HEK293 (cell line): ENCODE results near the gene PYCR2.
"Not testable (repeated sequence)": the region's sequence is repeated elsewhere in the genome, so short reads cannot be mapped to it uniquely, and the experiment has no call there.

ENCODE experiments used
- CTCF ChIA-PET: fragments of 350-600 bp; formaldehyde crosslinking; extraction: SDS; loops from one replicate; lab custom pipeline; 2021; ENCODE audit warnings: antibody characterized with exemption; lab: Yijun Ruan, JAX
- POLR2A ChIA-PET: fragments of 300-600 bp; formaldehyde crosslinking; extraction: SDS; loops from one replicate; lab custom pipeline; 2020; ENCODE audit warnings: antibody characterized with exemption, inconsistent platforms; lab: Yijun Ruan, JAX
- H3K27ac ChIP-seq: fragments of 200-500 bp; sonication (Bioruptor generic); 2 replicates; pipeline ENCODE4 v1.5.1; 2014; ENCODE audit warnings: low read depth, low read length, control low read depth, inconsistent platforms; ENCODE audit errors: extremely low read depth
- H3K36me3 ChIP-seq, 2 experiments: fragments of 200-500 bp in 1 of 2; sonication (Bioruptor generic) in 1 of 2; 1 replicate in 1 of 2; 2 replicates in 1 of 2; pipeline ENCODE4 v1.5.1; 2014 to 2017; ENCODE audit warnings: inconsistent platforms in 2 of 2, low read length in 2 of 2; ENCODE audit not compliant: control insufficient read depth in 2 of 2, insufficient read depth in 1 of 2
- H3K4me1 ChIP-seq: fragments of 200-500 bp; sonication (Bioruptor generic); 2 replicates; pipeline ENCODE4 v1.5.1; 2014; ENCODE audit warnings: mild to moderate bottlenecking, low read length, inconsistent platforms; ENCODE audit not compliant: control insufficient read depth, insufficient read depth
- H3K4me3 ChIP-seq: 2 replicates; pipeline ENCODE4 v1.5.1; 2011; ENCODE audit warnings: low read depth, mild to moderate bottlenecking, control low read depth, low read length, moderate library complexity
- H3K9me3 ChIP-seq: fragments of 200-500 bp; sonication (Bioruptor generic); 2 replicates; pipeline ENCODE4 v1.5.1; 2014; ENCODE audit warnings: low read depth, low read length, inconsistent platforms; ENCODE audit not compliant: control insufficient read depth, insufficient read depth
- EGR2 ChIP-seq: fragments of 450-650 bp; formaldehyde crosslinking; IDR thresholded peaks from 2 replicates; pipeline ENCODE4 v1.5.1; 2016; ENCODE audit warnings: low read depth, missing biosample characterization, missing genetic modification characterization
- PRDM1 ChIP-seq: fragments of 450-650 bp; formaldehyde crosslinking; IDR thresholded peaks from 2 replicates; pipeline ENCODE4; 2016; ENCODE audit warnings: missing biosample characterization, missing genetic modification characterization
- ZBTB7A ChIP-seq: fragments of 450-650 bp; formaldehyde crosslinking; IDR thresholded peaks from 2 replicates; pipeline ENCODE4 v1.5.1; 2016; ENCODE audit warnings: low read depth, missing biosample characterization, missing genetic modification characterization
- ZFHX2 ChIP-seq: fragments of 450-650 bp; formaldehyde crosslinking; conservative IDR thresholded peaks from 2 replicates; pipeline ENCODE4 v1.5.1; 2016; ENCODE audit warnings: missing biosample characterization, missing genetic modification characterization
- ZIC2 ChIP-seq: fragments of 450-650 bp; formaldehyde crosslinking; IDR thresholded peaks from 2 replicates; pipeline ENCODE4 v1.5.1; 2016; ENCODE audit warnings: missing biosample characterization, missing genetic modification characterization
- ZNF10 ChIP-seq: fragments of 450-650 bp; formaldehyde crosslinking; IDR thresholded peaks from 2 replicates; pipeline ENCODE4 v1.5.1; 2017; ENCODE audit warnings: missing biosample characterization, missing genetic modification characterization
- ZNF202 ChIP-seq: fragments of 450-650 bp; formaldehyde crosslinking; IDR thresholded peaks from 2 replicates; pipeline ENCODE4 v1.5.1; 2016; ENCODE audit warnings: missing biosample characterization, missing genetic modification characterization, borderline replicate concordance
- ZNF335 ChIP-seq: fragments of 450-650 bp; formaldehyde crosslinking; conservative IDR thresholded peaks from 2 replicates; pipeline ENCODE4 v1.5.1; 2016; ENCODE audit warnings: missing biosample characterization, missing genetic modification characterization
- ZNF341 ChIP-seq: fragments of 450-650 bp; formaldehyde crosslinking; IDR thresholded peaks from 2 replicates; pipeline ENCODE4; 2016; ENCODE audit warnings: low read depth, missing biosample characterization, missing genetic modification characterization
- ZNF433 ChIP-seq: fragments of 450-650 bp; formaldehyde crosslinking; IDR thresholded peaks from 2 replicates; pipeline ENCODE4 v1.5.1; 2016; ENCODE audit warnings: missing biosample characterization, missing genetic modification characterization, low read depth
- ZNF596 ChIP-seq: fragments of 450-650 bp; IDR thresholded peaks from 2 replicates; pipeline ENCODE4 v1.5.0; 2018; ENCODE audit warnings: missing biosample characterization, mild to moderate bottlenecking, missing genetic modification characterization, moderate library complexity
- ZNF610 ChIP-seq: fragments of 450-650 bp; formaldehyde crosslinking; IDR thresholded peaks from 2 replicates; pipeline ENCODE4 v1.5.1; 2016; ENCODE audit warnings: missing biosample characterization, missing genetic modification characterization, borderline replicate concordance
- ZNF830 ChIP-seq: fragments of 450-650 bp; IDR thresholded peaks from 2 replicates; pipeline ENCODE4 v1.5.0; 2018; ENCODE audit warnings: missing biosample characterization, missing genetic modification characterization, low read depth, mild to moderate bottlenecking, moderate library complexity
- TF ChIP-seq, protein P1 (sequence below): fragments of 450-650 bp; formaldehyde crosslinking; IDR thresholded peaks from 2 replicates; pipeline ENCODE4 v1.5.1; 2016; ENCODE audit warnings: missing biosample characterization, missing genetic modification characterization
- TF ChIP-seq, protein P2 (sequence below): fragments of 450-650 bp; formaldehyde crosslinking; IDR thresholded peaks from 2 replicates; pipeline ENCODE4 v1.5.1; 2016; ENCODE audit warnings: missing biosample characterization, missing genetic modification characterization
- TF ChIP-seq, protein P3 (sequence below): fragments of 450-650 bp; formaldehyde crosslinking; IDR thresholded peaks from 2 replicates; pipeline ENCODE4 v1.5.1; 2016; ENCODE audit warnings: missing biosample characterization, missing genetic modification characterization, borderline replicate concordance
- TF ChIP-seq, protein P4 (sequence below): fragments of 450-650 bp; formaldehyde crosslinking; IDR thresholded peaks from 2 replicates; pipeline ENCODE4 v1.5.1; 2017; ENCODE audit warnings: missing biosample characterization, missing genetic modification characterization
- TF ChIP-seq, protein P5 (sequence below): fragments of 450-650 bp; formaldehyde crosslinking; IDR thresholded peaks from 2 replicates; pipeline ENCODE4 v1.5.1; 2016; ENCODE audit warnings: missing biosample characterization, missing genetic modification characterization

The PYCR2 gene

DNA sequence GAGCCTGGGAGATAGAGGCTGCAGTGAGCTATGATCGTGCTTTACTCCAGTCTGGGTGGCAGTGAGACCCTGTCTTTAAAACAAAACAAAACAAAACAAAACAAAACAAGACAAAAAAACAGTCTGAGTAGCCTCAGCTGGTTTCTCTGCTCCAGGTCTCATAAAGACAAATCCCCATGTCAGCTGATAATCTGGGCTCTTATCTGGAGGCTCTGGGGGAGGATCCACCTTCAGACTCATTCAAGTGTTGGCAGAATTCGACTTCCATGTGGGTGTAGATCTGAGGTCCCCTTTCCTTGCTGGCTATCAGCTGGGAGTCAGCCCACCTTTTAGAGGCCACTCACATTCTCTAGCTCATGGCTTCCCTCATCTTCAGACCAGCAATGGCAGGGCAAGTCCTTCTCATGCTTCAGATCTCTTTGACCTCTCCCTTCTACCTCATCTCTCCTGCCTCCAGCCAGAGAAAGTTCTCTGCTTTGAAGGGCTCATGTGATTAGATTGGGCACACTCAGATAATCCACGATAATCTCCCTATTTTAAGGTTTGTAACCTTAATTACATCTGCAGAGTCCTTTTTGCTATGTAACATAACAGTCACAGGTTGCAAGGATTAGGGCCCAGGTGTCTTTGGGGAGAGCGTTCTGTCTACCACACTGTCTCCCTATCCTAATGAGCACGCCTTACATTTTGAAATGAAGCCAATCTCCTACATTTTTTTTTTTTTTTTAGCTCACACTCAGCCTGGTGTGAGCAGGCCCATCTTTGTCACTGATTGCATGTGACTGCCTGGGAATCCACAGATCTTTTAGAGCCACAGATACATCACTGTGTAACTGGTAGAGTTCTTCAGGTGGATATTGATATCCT lies 7.5 kb upstream of the PYCR2 start:
- Histone ChIP-seq H3K36me3 (no peaks in the 10 kb centered on the region), H3K4me3 (no peak overlapping the region), H3K4me1 (no peaks in the 10 kb centered on the region), H3K27ac (no peak overlapping the region), H3K9me3 (no peaks in the 10 kb centered on the region)
- POLR2A ChIA-PET, result interaction anchor here (0.5 to 6.0 kb wide), 3 partner anchors 8 to 32 kb away, joined by 3 to 32 read pairs (median 4); partner anchors contain the start of gene PYCR2
- TF ChIP-seq ZFHX2 (peak; percentile 98), EGR2 (tag by site-specific recombination) (peak; percentile 98), ZNF10 (tag by site-specific recombination) (no peak), ZNF610 (tag by site-specific recombination) (no peak), ZNF335 (tag by site-specific recombination) (0 out of 2 replicates have a peak, but pooled peaks have one; percentile 21), ZIC2 (no peak), ZNF433 (tag by site-specific recombination) (no peak)
- TF ChIP-seq, protein P1, sequence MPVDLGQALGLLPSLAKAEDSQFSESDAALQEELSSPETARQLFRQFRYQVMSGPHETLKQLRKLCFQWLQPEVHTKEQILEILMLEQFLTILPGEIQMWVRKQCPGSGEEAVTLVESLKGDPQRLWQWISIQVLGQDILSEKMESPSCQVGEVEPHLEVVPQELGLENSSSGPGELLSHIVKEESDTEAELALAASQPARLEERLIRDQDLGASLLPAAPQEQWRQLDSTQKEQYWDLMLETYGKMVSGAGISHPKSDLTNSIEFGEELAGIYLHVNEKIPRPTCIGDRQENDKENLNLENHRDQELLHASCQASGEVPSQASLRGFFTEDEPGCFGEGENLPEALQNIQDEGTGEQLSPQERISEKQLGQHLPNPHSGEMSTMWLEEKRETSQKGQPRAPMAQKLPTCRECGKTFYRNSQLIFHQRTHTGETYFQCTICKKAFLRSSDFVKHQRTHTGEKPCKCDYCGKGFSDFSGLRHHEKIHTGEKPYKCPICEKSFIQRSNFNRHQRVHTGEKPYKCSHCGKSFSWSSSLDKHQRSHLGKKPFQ, result peak; percentile 60; the same call in 1 of the 2 replicates
- CTCF ChIA-PET, result interaction anchor here (0.9 to 2.1 kb wide), 5 partner anchors 29 to 457 kb away, joined by 3 to 11 read pairs (median 3); no protein-coding TSS in a partner anchor

DNA sequence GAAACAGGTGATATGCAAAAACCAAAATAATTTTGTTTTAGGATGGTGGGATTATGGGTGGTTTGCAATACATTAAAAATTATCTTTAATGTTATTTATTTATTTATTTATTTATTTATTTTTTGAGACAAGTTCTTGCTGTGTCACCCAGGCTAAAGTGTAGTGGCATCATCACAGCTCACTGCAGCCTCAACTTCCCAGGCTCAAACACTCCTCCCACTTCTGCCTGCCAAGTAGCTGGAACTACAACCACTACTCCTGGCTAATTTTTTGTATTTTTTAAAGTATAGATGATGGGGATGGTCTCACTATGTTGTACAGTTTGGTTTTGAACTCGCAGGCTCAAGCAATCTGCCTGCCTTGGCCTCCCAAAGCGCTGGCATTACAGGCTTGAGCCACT lies 6.5 kb upstream of the PYCR2 start:
- CTCF ChIA-PET, result interaction anchor here (0.7 to 2.1 kb wide), 3 partner anchors 8 to 456 kb away, joined by 3 to 11 read pairs (median 3); no protein-coding TSS in a partner anchor
- POLR2A ChIA-PET, result no interaction called here
- no peak overlapping the region for H3K4me3 ChIP-seq
- H3K27ac ChIP-seq, result no peak overlapping the region
- no peaks in the 10 kb centered on the region for H3K4me1 ChIP-seq
- no peak for TF ChIP-seq EGR2 (tag by site-specific recombination)
- TF ChIP-seq, protein P2, sequence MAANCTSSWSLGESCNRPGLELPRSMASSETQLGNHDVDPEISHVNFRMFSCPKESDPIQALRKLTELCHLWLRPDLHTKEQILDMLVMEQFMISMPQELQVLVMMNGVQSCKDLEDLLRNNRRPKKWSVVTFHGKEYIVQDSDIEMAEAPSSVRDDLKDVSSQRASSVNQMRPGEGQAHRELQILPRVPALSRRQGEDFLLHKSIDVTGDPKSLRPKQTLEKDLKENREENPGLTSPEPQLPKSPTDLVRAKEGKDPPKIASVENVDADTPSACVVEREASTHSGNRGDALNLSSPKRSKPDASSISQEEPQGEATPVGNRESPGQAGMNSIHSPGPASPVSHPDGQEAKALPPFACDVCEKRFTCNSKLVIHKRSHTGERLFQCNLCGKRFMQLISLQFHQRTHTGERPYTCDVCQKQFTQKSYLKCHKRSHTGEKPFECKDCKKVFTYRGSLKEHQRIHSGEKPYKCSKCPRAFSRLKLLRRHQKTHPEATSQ (tag by site-specific recombination), result no peak
- TF ChIP-seq, protein P3, sequence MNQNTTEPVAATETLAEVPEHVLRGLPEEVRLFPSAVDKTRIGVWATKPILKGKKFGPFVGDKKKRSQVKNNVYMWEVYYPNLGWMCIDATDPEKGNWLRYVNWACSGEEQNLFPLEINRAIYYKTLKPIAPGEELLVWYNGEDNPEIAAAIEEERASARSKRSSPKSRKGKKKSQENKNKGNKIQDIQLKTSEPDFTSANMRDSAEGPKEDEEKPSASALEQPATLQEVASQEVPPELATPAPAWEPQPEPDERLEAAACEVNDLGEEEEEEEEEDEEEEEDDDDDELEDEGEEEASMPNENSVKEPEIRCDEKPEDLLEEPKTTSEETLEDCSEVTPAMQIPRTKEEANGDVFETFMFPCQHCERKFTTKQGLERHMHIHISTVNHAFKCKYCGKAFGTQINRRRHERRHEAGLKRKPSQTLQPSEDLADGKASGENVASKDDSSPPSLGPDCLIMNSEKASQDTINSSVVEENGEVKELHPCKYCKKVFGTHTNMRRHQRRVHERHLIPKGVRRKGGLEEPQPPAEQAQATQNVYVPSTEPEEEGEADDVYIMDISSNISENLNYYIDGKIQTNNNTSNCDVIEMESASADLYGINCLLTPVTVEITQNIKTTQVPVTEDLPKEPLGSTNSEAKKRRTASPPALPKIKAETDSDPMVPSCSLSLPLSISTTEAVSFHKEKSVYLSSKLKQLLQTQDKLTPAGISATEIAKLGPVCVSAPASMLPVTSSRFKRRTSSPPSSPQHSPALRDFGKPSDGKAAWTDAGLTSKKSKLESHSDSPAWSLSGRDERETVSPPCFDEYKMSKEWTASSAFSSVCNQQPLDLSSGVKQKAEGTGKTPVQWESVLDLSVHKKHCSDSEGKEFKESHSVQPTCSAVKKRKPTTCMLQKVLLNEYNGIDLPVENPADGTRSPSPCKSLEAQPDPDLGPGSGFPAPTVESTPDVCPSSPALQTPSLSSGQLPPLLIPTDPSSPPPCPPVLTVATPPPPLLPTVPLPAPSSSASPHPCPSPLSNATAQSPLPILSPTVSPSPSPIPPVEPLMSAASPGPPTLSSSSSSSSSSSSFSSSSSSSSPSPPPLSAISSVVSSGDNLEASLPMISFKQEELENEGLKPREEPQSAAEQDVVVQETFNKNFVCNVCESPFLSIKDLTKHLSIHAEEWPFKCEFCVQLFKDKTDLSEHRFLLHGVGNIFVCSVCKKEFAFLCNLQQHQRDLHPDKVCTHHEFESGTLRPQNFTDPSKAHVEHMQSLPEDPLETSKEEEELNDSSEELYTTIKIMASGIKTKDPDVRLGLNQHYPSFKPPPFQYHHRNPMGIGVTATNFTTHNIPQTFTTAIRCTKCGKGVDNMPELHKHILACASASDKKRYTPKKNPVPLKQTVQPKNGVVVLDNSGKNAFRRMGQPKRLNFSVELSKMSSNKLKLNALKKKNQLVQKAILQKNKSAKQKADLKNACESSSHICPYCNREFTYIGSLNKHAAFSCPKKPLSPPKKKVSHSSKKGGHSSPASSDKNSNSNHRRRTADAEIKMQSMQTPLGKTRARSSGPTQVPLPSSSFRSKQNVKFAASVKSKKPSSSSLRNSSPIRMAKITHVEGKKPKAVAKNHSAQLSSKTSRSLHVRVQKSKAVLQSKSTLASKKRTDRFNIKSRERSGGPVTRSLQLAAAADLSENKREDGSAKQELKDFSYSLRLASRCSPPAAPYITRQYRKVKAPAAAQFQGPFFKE (tag by site-specific recombination), result no peak
- TF ChIP-seq ZNF596 (tag by site-specific recombination), result no peak
- TF ChIP-seq ZNF202, result no peak
- TF ChIP-seq, protein P4, sequence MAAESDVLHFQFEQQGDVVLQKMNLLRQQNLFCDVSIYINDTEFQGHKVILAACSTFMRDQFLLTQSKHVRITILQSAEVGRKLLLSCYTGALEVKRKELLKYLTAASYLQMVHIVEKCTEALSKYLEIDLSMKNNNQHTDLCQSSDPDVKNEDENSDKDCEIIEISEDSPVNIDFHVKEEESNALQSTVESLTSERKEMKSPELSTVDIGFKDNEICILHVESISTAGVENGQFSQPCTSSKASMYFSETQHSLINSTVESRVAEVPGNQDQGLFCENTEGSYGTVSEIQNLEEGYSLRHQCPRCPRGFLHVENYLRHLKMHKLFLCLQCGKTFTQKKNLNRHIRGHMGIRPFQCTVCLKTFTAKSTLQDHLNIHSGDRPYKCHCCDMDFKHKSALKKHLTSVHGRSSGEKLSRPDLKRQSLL, result no peak
- TF ChIP-seq PRDM1 (tag by site-specific recombination), result no peak
- TF ChIP-seq ZNF341 (tag by site-specific recombination), result no peak
- TF ChIP-seq ZBTB7A, result no peak
- TF ChIP-seq, protein P5, sequence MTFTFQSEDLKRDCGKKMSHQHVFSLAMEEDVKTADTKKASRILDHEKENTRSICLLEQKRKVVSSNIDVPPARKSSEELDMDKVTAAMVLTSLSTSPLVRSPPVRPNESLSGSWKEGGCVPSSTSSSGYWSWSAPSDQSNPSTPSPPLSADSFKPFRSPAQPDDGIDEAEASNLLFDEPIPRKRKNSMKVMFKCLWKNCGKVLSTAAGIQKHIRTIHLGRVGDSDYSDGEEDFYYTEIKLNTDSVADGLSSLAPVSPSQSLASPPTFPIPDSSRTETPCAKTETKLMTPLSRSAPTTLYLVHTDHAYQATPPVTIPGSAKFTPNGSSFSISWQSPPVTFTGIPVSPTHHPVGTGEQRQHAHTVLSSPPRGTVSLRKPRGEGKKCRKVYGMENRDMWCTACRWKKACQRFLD (tag by site-specific recombination), result no peak
- TF ChIP-seq ZNF830, result no peak
- no peaks in the 10 kb centered on the region for H3K9me3 ChIP-seq
- H3K36me3 ChIP-seq, result no peaks in the 10 kb centered on the region

DNA sequence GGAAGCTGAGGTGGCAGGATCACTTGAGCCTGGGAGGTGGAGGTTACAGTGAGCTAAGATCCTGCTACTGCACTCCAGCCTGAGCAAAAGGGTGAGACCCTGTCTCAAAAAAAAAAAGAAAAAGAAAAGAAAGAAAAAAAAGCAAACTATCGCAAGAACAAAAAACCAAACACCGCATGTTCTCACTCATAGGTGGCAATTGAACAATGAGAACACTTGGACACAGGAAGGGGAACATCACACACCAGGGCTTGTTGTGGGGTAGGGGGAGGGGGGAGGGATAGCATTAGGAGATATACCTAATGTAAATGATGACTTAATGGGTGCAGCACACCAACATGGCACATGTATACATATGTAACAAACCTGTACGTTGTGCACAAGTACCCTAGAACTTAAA lies 5.4 kb upstream of the PYCR2 start:
- POLR2A ChIA-PET, H3K4me3 ChIP-seq, H3K36me3 ChIP-seq, H3K4me1 ChIP-seq, H3K27ac ChIP-seq, H3K9me3 ChIP-seq: not testable (repeated sequence)
- CTCF ChIA-PET, result interaction anchor here (0.6 to 0.7 kb wide), 4 partner anchors 51 to 436 kb away, joined by 3 to 4 read pairs (median 3); no protein-coding TSS in a partner anchor
